ENCODE measurements around the gene TCAF1.

GRCh38 chr7:143898810-143899209, 3.2 kb downstream of the TCAF1 start:
- TF ChIP-seq EZH2phosphoT487 (IDR thresholded peaks at IDR 0.05; ENCODE audit: borderline replicate concordance): no peak
- no peak for TF ChIP-seq CTCF (conservative IDR thresholded peaks at IDR 0.05; ENCODE audit: low read length)

Measured in Loucy (cell line).